Left colon (tissue), 2 donors: Measurements from ENCODE around the gene TRERF1. TPM values are rescaled to one million over a fixed set of nuclear protein-coding genes. Genes with fewer than 3 reads are reported as not detected.

ENCODE experiments used
- total RNA-seq, 2 donors: library from RNA; stranded (reverse); fragmentation: NEBNext Ultra II Directional; extraction: Animal tissue kit (Norgen Biotek cat#: 25700); gene quantifications; one replicate each; pipeline ENCODE4 v1.2.1, GENCODE V29; 2021
- donor health status: DM: no; HTN: no; CAD: no.
- donor health status: DM: yes; HTN: yes; CAD: no.

TRERF1 gene
- total RNA-seq, 2 donors from 2014 or later: 2.3 to 4.0 TPM

Other genes starting within 250 kb of the TRERF1 start
- gene MRPS10, start 234.1 kb downstream of the TRERF1 start, total RNA-seq: 10 to 100 TPM; 24.9 to 30.6 TPM
- 10 to 100 TPM; 39.0 to 46.5 TPM for gene UBR2, start 112.1 kb upstream of the TRERF1 start, total RNA-seq